Vagina (tissue), 2 donors: ENCODE measurements around the gene PITHD1. TPM values are rescaled to one million over a fixed set of nuclear protein-coding genes. Genes with fewer than 3 reads are reported as not detected.

Experiments used
- DNase-seq, 2 donors: peaks; one replicate each; pipeline ENCODE4 v3.0.0-alpha.2; 2017; ENCODE audit errors: extremely low spot score in 2 of 2
- H3K27ac ChIP-seq: fragments of 200-600 bp; sonication (generic); one replicate; pipeline ENCODE4 v1.5.1; 2019
- H3K27me3 ChIP-seq: fragments of 200-600 bp; sonication (generic); one replicate; pipeline ENCODE4 v1.5.1; 2019
- H3K36me3 ChIP-seq, 2 donors: fragments of 200-600 bp; sonication (generic); one replicate each; pipeline ENCODE4 v1.5.1; 2017 to 2019
- H3K4me1 ChIP-seq: fragments of 200-600 bp; sonication (generic); one replicate; pipeline ENCODE4 v1.5.1; 2019
- H3K4me3 ChIP-seq, 2 donors: fragments of 200-600 bp; sonication (generic); 1 replicate in 1 of 2; 2 replicates in 1 of 2; pipeline ENCODE4 v1.5.1; 2016 to 2019
- H3K9me3 ChIP-seq: fragments of 200-600 bp; sonication (generic); one replicate; pipeline ENCODE4 v1.5.1; 2019
- CTCF ChIP-seq, 3 experiments: fragments of 450-650 bp in 2 of 3; fragments of 200-600 bp in 1 of 3; sonication (generic) in 1 of 3; IDR thresholded peaks; one replicate each; pipeline ENCODE4 v1.5.1; 2017 to 2019; ENCODE audit warnings: antibody characterized with exemption in 3 of 3, mild to moderate bottlenecking in 2 of 3, moderate library complexity in 2 of 3
- POLR2A ChIP-seq, 2 donors: fragments of 450-650 bp; IDR thresholded peaks; one replicate each; pipeline ENCODE4 v1.6.1; 2017; ENCODE audit warnings: antibody characterized with exemption in 2 of 2, mild to moderate bottlenecking in 2 of 2, moderate library complexity in 2 of 2
- POLR2AphosphoS5 ChIP-seq, 2 donors: sonication (generic); formaldehyde crosslinking; IDR thresholded peaks; one replicate each; pipeline ENCODE4 v1.9.0; 2017; ENCODE audit warnings: antibody characterized with exemption in 2 of 2, mild to moderate bottlenecking in 2 of 2, low read depth in 1 of 2; ENCODE audit not compliant: insufficient read depth in 1 of 2
- intact Hi-C: fragments of 100-400 bp; cut with DNase I; formaldehyde crosslinking; loops from one replicate; pipeline ENCODE4 v1.15.1; 2023
- total RNA-seq: library from RNA; depleted of rRNA; stranded (reverse); fragments of >200 nt; gene quantifications from one replicate; pipeline ENCODE4 v1.2.3, GENCODE V29; 2016

The PITHD1 gene
- total RNA-seq, 1 donor from 2014 or later, result 63.6 TPM

DNA sequence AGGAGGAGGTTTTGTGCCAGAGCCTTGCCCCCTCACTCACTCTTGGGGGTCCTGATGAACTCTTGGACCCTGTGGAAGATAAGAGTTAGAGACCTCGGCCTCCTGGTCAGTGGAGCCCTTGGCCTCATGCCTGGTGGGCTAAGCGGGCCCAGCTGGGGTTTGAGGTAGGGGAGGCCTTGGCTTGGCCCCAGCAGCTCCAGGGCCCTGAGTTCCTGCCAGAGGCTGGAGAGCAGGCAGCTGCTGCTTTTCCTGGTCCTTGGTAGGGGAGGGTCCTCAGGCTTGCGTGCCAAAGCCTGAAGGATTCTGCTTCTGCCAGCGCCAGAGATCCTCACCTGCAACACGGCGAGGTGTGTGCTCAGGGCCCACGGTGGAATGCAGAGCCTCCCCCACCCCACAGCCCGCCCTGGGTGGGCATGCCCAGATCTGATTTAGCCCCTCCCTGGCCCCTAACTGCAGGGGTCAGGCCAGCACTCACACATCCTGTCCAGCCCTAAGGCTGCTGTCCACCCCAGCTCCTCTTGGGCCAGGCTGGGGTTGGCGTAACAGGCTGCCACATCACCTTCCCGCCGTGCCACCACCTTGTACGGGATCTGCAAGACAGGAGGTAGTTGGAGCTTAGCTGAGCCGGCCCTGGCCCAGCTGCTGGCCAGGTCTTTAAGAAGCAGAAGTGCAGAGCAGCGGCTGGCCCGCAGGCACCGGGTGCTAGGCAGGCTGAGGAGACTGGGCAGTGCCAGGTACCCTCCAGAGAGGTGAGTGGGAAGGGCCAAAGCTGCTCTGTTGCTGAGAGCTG is 17.7 kb downstream of the PITHD1 start:
- Histone ChIP-seq H3K36me3 (peaks cover 0 to 23% of the 10 kb centered on the region in 2 donors), H3K27me3 (no peaks in the 10 kb centered on the region), H3K4me1 (peaks cover 45% of the 10 kb centered on the region), H3K27ac (no peak overlapping the region), H3K4me3 (no peak overlapping the region), H3K9me3 (no peaks in the 10 kb centered on the region)
- TF ChIP-seq CTCF (IDR thresholded peaks at IDR 0.05), result no peak
- DNase-seq, result no peak
- intact Hi-C loops, result loop anchor here (10.0 kb wide), 1 partner anchor 69 kb away; the partner anchor contains the start of gene FUCA1

GRCh38 chr1:23796466-23797271 is 18.5 kb downstream of the PITHD1 start:
- Histone ChIP-seq H3K27ac (no peak overlapping the region), H3K36me3 (peaks cover 0 to 23% of the 10 kb centered on the region in 2 donors), H3K4me3 (no peak overlapping the region), H3K9me3 (no peaks in the 10 kb centered on the region), H3K4me1 (peaks cover 47% of the 10 kb centered on the region), H3K27me3 (no peaks in the 10 kb centered on the region)
- no peak for TF ChIP-seq POLR2AphosphoS5 (IDR thresholded peaks at IDR 0.05; ENCODE audit: insufficient read depth in 1 of 2, low read depth in 1 of 2)
- no peak for TF ChIP-seq POLR2A (IDR thresholded peaks at IDR 0.05)
- no peak for TF ChIP-seq CTCF (IDR thresholded peaks at IDR 0.05)
- no peak for DNase-seq
- intact Hi-C loops, result loop anchor here (10.0 kb wide), 1 partner anchor 68 kb away; the partner anchor contains the start of gene FUCA1

- no peaks in the 10 kb centered on the region for H3K27me3 ChIP-seq
- H3K4me1 ChIP-seq, result peaks cover 37% of the 10 kb centered on the region
- H3K27ac ChIP-seq, result no peak overlapping the region
- H3K4me3 ChIP-seq, result no peak overlapping the region
- no peaks in the 10 kb centered on the region for H3K9me3 ChIP-seq
- DNase-seq, result no peak
- H3K36me3 ChIP-seq, result peaks cover 0 to 23% of the 10 kb centered on the region in 2 donors
- TF ChIP-seq POLR2AphosphoS5 (IDR thresholded peaks at IDR 0.05; ENCODE audit: insufficient read depth in 1 of 2, low read depth in 1 of 2) (no peak), CTCF (IDR thresholded peaks at IDR 0.05) (no peak), POLR2A (IDR thresholded peaks at IDR 0.05) (no peak)
- intact Hi-C loops, result loop anchor here (10.0 kb wide), 1 partner anchor 67 kb away; the partner anchor contains the start of gene FUCA1
These were observed 19.5 kb downstream of the PITHD1 start for GRCh38 chr1:23797478-23798448.

- no peak for DNase-seq
- H3K27ac ChIP-seq, result peak overlapping the region; percentile 77
- H3K36me3 ChIP-seq, result peaks cover 0 to 25% of the 10 kb centered on the region in 2 donors
- intact Hi-C loops, result loop anchor here (10.0 kb wide), 1 partner anchor 66 kb away; the partner anchor contains the start of gene FUCA1
- H3K4me3 ChIP-seq, result peak overlapping the region; percentile 78 to 97
- peaks cover 28% of the 10 kb centered on the region for H3K4me1 ChIP-seq
- H3K9me3 ChIP-seq, result no peaks in the 10 kb centered on the region
- TF ChIP-seq POLR2A (IDR thresholded peaks at IDR 0.05), result no peak
- no peak for TF ChIP-seq POLR2AphosphoS5 (IDR thresholded peaks at IDR 0.05; ENCODE audit: insufficient read depth in 1 of 2, low read depth in 1 of 2)
- TF ChIP-seq CTCF (IDR thresholded peaks at IDR 0.05), result no peak
- no peaks in the 10 kb centered on the region for H3K27me3 ChIP-seq
These were observed 20.5 kb downstream of the PITHD1 start for GRCh38 chr1:23798662-23799142.
